Heart left ventricle (tissue), 13 donors: ENCODE data around the gene COMP.

ENCODE experiments used
- POLR2A ChIP-seq, 2 donors: fragments of 450-650 bp; IDR thresholded peaks; one replicate each; pipeline ENCODE4 v1.6.1; 2017; ENCODE audit warnings: antibody characterized with exemption in 2 of 2, mild to moderate bottlenecking in 2 of 2, moderate library complexity in 2 of 2
- TF ChIP-seq, protein P1 (sequence below), 12 donors: fragments of 200-600 bp; sonication (generic) in 4 of 12; IDR thresholded peaks; one replicate each; pipeline versions ENCODE4 v1.5.0 to v1.8.0; 2018 to 2022; ENCODE audit warnings: antibody characterized with exemption in 12 of 12, mild to moderate bottlenecking in 5 of 12
- donor health status: ischemic (EF 13 %, LVEDD 7.1; RV severe dilation, severe dysfunction).
- donor health status: DM: no; HTN: yes; CAD: no.
- donor health status: DM: no; HTN: no; CAD: no.
- donor health status: ischemic (EF 25% LVEDD 6.9; RV normal size, moderate dysfunction).
- donor health status: ischemic (EF 25% LVEDD 5.7; RV mildly dilated, moderate dysfunction).
- donor health status: ischemic (EF 35%, LVEDD 5.7; RV mildly dilated, moderate dysfunction).
- donor health status: nonischemic (EF 11% LVEDD 7.7; RV severe dilation, severe dysfunction).
- donor health status: DM: yes; HTN: yes; CAD: no.
- donor health status: PGD.
- donor health status: ischemic (EF 29% LVEDD 5.4; RV normal size, mild dysfunction).
- donor health status: nonischemic (EF 23%, LVEDD 6.1; RV moderate dilation, normal function).

GRCh38 chr19:18745012-18745735 lies 45.9 kb downstream of the COMP start:
- TF ChIP-seq, protein P1, sequence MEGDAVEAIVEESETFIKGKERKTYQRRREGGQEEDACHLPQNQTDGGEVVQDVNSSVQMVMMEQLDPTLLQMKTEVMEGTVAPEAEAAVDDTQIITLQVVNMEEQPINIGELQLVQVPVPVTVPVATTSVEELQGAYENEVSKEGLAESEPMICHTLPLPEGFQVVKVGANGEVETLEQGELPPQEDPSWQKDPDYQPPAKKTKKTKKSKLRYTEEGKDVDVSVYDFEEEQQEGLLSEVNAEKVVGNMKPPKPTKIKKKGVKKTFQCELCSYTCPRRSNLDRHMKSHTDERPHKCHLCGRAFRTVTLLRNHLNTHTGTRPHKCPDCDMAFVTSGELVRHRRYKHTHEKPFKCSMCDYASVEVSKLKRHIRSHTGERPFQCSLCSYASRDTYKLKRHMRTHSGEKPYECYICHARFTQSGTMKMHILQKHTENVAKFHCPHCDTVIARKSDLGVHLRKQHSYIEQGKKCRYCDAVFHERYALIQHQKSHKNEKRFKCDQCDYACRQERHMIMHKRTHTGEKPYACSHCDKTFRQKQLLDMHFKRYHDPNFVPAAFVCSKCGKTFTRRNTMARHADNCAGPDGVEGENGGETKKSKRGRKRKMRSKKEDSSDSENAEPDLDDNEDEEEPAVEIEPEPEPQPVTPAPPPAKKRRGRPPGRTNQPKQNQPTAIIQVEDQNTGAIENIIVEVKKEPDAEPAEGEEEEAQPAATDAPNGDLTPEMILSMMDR (IDR thresholded peaks at IDR 0.05) = no peak
- no peak for TF ChIP-seq POLR2A (IDR thresholded peaks at IDR 0.05)
